ENCODE measurements around the gene TRERF1.
A peak's percentile ranks its signal among the peaks of the same experiment; 100 is the strongest.

The TRERF1 gene

DNA sequence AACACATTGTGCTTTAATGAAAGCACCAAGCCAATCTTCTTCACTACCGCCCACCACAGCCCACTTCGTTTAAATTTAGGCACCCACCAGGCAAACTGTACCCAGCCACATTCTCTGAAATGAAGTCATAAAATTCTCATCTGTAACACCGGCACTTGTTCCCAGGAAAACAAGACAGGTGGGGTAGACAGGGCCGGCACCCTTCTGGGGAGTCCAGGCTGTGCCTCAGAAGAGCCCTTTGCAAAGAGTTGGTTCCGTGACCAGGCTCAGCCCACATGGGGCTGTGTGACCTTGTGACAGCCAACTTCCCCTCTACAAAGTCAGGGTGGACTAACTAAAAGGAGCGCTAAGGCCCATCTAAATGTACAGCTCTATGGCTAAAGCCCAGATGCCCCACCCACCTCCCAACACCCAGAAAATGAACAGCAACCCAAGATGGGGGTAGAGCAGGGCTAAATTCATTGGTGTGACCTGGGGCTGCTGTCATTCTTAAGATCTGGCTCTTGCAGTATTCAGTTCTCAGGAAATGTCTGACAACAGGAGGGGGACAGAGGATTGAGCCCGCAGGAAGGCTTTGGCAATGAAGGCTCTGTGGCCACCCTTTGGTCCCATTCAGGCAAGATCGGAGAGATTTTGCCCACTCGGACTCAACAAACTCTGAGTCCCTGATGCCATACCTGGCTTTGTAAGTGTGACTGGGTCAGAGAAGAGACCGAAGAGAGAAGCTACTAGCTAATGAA is 56.7 kb downstream of the TRERF1 start:
- Mint-ChIP-seq H3K27ac (peak overlapping the region; percentile 75), H3K4me1 (peaks cover 93% of the 10 kb centered on the region), H3K36me3 (peaks cover 2% of the 10 kb centered on the region), H3K27me3 (no peaks in the 10 kb centered on the region), H3K9me3 (no peaks in the 10 kb centered on the region), H3K4me3 (peak overlapping the region; percentile 8)

DNA sequence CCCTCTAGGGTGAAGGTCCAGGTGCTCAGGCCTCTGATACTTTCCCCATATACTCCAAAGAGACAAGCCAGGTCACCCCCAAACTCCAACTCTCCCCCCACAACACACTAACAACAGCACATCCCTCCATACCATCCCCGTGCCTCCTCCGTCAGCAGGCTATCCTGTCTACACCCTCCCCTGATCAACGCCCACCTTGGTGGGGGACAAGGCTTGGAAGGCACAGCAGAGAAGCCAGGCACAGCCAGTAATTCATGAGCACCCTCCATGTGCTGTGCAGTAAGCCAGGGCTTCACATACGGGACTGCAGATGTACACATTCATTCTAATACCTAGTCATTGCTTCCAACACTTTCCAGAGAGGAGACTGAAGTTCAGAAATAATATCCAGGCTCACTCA is 57.6 kb downstream of the TRERF1 start:
- peaks cover 94% of the 10 kb centered on the region for H3K4me1 Mint-ChIP-seq
- no peaks in the 10 kb centered on the region for H3K9me3 Mint-ChIP-seq
- H3K27me3 Mint-ChIP-seq, result no peaks in the 10 kb centered on the region
- peak overlapping the region; percentile 73 for H3K27ac Mint-ChIP-seq
- peaks cover 2% of the 10 kb centered on the region for H3K36me3 Mint-ChIP-seq
- peak overlapping the region; percentile 51 for H3K4me3 Mint-ChIP-seq

DNA sequence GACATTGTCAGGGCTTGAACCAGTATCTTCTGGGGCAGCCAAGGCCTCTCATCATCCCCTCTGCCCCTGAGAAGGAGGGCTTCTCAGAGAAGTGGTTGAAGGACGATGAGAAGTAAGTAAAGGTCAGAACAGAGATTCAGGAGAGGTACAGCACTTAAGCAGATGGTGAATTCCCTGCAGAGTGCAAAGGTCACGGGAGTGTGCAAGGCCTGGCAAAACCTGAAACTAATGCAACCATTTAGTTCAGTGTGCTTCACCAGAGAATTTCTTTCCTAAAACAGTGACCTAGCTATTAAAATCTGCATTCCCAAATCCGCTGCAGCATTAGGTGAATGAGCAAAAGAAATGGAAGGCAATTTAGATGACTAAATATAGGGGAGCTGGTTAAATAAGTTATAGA is 58.4 kb downstream of the TRERF1 start:
- peak overlapping the region; percentile 6 for H3K27ac Mint-ChIP-seq
- H3K36me3 Mint-ChIP-seq, result peaks cover 2% of the 10 kb centered on the region
- H3K9me3 Mint-ChIP-seq, result no peaks in the 10 kb centered on the region
- H3K4me1 Mint-ChIP-seq, result peaks cover 93% of the 10 kb centered on the region
- H3K4me3 Mint-ChIP-seq, result no peak overlapping the region
- H3K27me3 Mint-ChIP-seq, result no peaks in the 10 kb centered on the region

DNA sequence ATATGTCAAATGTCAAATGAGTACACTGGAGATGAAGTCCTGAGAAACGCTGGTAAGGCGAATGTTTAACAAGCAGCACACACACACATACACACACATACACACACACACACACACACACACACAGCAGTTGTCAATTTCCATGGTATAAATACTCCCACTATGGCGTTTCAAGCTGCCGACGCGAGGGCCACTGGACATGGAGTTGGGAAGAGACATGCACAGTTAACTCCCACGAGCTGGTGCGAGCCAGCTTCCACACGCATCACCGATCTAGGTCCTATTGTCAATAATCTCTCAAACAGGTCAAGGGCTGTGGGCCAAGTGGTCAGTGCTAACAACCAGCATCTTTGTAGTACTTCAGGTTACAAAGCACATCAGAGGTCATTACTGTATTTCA is 58.9 kb downstream of the TRERF1 start:
- Mint-ChIP-seq H3K4me3 (no peak overlapping the region), H3K27ac (peak overlapping the region; percentile 79), H3K9me3 (no peaks in the 10 kb centered on the region), H3K27me3 (no peaks in the 10 kb centered on the region), H3K36me3 (peaks cover 2% of the 10 kb centered on the region), H3K4me1 (peaks cover 94% of the 10 kb centered on the region)

DNA sequence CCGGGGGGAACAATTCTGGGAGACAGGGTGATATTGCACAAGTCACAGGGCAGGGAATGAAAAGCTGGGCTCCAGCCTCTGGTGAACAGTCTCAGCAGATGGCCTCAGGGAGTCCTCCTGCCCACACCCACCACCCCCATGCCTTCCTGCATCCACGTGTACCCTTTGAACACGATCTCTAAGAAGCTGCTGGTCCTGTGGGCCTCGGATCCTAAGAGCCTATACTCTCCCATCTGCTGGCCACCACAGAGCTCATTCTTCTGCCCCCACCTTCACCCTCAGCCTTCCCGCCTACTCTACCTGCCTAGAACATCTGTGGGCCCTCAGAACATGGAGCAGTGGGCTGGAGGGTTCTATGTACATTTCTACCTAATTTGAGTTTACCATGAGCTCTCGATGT is 60.3 kb downstream of the TRERF1 start:
- peak overlapping the region; percentile 84 for H3K4me3 Mint-ChIP-seq
- H3K27me3 Mint-ChIP-seq, result no peaks in the 10 kb centered on the region
- H3K9me3 Mint-ChIP-seq, result no peaks in the 10 kb centered on the region
- H3K27ac Mint-ChIP-seq, result peak overlapping the region; percentile 100
- H3K4me1 Mint-ChIP-seq, result peaks cover 97% of the 10 kb centered on the region
- peaks cover 2% of the 10 kb centered on the region for H3K36me3 Mint-ChIP-seq

DNA sequence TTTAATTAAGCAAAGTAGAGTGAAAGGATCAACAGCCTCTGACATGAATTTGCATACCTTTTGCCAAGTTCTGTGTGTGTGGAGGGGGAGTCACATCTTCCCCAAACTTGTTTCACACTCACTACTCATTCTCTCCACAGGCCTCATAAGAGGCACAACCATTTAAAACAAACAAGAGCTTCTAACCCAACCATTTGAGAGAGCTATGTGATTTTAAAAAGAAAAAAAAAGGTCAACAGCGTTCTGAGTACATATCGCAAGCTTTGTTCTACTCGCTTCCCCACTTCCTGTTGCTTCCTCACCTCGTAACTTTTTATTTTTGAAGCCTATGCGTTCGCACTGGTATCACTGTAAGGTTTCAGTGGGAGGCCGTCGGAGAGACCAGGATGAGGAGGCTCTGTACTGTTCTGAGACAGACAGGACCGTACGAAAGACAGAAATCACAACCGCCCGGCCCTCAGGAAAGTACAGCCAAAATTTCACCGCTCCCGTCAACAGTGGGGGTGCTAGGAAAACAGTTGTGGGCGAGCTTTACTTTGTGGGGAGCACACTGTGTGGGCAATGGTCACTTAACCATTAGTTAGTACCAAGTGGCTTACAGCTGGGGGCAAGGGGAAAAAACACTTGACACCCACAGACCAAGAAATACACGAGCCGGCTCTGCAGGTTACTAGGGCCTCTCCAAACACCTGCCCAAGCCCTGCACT is 61.3 kb downstream of the TRERF1 start:
- no peaks in the 10 kb centered on the region for H3K27me3 Mint-ChIP-seq
- H3K4me3 Mint-ChIP-seq, result peak overlapping the region; percentile 84
- no peaks in the 10 kb centered on the region for H3K9me3 Mint-ChIP-seq
- H3K36me3 Mint-ChIP-seq, result peaks cover 2% of the 10 kb centered on the region
- peaks cover 98% of the 10 kb centered on the region for H3K4me1 Mint-ChIP-seq
- H3K27ac Mint-ChIP-seq, result peak overlapping the region; percentile 100

DNA sequence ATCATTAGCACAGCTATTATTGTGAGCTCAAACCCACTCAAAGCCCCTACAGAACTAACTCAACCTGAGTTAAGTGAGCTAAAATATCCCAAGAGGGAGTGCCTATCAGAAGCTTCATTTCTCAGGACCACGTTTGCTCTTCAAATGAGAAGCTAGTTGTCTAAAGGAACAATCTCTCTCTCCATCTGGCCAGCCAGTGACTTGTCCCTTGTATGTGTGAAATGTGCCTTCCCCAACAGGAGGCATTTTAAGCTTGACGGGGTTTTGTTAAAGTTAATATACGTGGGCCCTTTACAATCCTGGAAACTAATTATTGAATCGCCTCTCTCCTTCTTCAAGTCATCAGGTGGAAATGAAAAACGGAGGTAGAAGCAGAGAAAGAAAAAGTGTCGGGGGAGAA is 62.0 kb downstream of the TRERF1 start:
- Mint-ChIP-seq H3K9me3 (no peaks in the 10 kb centered on the region), H3K36me3 (peaks cover 3% of the 10 kb centered on the region), H3K27me3 (no peaks in the 10 kb centered on the region), H3K4me3 (peak overlapping the region; percentile 84), H3K4me1 (peaks cover 95% of the 10 kb centered on the region), H3K27ac (peak overlapping the region; percentile 100)

DNA sequence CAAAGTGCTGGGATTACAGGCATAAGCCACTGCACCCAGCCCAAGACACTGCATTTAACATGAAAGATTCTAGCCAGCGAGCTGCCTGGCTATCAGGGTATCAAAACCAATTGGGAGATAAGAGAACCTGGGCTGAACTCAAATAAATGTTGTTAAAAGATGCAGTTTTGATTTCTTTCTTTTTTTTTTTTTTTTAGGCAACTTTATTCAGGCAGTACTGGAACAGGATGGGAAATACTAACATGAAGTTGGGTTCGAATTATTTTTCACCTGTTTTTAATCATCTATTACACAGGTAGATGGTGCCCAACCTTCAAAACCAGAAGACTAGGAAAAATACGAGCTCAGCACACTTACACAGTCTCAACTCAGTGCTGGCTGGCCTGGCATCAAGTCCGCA is 63.7 kb downstream of the TRERF1 start:
- Mint-ChIP-seq H3K4me3 (peak overlapping the region; percentile 69), H3K27ac (peak overlapping the region; percentile 100), H3K27me3 (no peaks in the 10 kb centered on the region), H3K36me3 (peaks cover 5% of the 10 kb centered on the region), H3K4me1 (peaks cover 94% of the 10 kb centered on the region), H3K9me3 (no peaks in the 10 kb centered on the region)

DNA sequence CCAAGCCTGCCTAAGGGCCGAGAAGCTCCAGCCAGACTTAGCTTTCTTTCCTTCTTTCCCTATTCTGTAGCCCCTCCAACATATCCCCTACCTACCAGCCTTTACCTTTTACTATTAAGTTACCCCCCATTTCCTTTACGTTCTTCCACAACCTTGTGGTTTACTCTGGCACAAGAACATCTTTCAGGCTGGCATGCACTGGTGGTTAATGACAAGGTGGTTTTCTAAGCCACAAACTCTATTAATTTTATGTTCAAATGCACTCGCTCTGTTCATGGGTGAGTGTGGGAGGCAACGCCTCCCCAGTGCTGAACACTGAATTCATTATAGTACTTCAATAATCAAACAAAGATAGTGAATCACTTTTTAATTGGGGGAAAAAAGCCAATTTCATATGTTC is 64.4 kb downstream of the TRERF1 start:
- Mint-ChIP-seq H3K36me3 (peaks cover 3% of the 10 kb centered on the region), H3K9me3 (no peaks in the 10 kb centered on the region), H3K27ac (peak overlapping the region; percentile 84), H3K4me1 (peaks cover 89% of the 10 kb centered on the region), H3K27me3 (no peaks in the 10 kb centered on the region), H3K4me3 (peak overlapping the region; percentile 71)

DNA sequence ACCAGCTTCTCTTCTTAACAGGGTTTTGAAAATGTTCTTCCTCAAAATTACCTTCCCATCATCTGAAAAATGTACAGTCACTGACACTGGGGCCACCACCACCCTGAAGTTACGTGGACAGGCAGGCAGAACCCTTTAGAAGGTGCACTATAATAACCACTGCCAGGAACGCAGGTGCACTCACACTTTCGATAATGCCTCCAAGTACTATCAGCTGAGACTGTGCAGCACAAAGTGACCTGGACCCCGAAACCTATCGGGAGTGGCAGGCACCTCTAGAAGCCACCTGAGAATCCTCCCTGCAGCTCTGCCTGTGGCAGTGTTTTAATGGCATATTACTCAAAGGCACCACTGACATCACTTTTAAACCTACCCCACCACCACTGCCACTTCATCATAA is 66.4 kb downstream of the TRERF1 start:
- Mint-ChIP-seq H3K27me3 (no peaks in the 10 kb centered on the region), H3K9me3 (no peaks in the 10 kb centered on the region), H3K36me3 (peaks cover 3% of the 10 kb centered on the region), H3K27ac (no peak overlapping the region), H3K4me1 (peaks cover 82% of the 10 kb centered on the region), H3K4me3 (no peak overlapping the region)

DNA sequence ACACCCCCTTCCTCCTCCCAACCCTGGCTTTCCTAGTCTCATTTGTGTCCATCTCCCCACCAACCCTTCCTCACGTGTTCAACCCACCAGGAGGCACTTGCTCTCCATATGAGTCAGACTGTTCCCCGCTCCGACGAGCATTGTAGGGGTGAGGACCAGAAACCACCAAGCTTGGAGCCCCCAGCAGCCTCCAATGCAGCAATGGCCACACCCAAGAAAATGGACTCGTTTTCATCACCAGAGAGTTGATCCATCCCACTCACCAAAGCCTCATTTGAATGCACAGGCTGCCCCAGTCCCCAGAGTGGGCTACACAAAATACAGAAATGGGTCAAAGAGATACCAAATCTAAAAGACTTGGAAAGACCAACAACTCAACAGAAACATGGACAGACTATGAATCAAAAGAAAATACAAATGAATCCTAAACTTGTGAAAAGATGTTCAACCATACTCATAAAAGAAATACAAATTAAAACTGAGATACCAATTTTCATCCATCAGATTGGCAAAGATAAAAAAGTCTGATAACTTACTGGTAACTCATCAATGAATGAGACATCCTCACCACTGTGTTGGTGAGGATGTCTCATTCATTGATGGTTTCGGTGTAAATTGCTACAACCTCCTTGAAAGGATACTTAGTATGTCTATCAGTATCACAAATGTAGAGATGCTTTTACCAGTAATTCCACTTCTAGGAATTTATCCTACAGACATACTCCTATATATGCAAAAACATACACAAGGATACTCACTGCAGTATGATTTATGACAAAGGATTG is 68.1 kb downstream of the TRERF1 start:
- Mint-ChIP-seq H3K36me3 (peaks cover 5% of the 10 kb centered on the region), H3K4me3 (peak overlapping the region; percentile 17), H3K27ac (peak overlapping the region; percentile 69), H3K27me3 (no peaks in the 10 kb centered on the region), H3K4me1 (peaks cover 80% of the 10 kb centered on the region), H3K9me3 (no peaks in the 10 kb centered on the region)

DNA sequence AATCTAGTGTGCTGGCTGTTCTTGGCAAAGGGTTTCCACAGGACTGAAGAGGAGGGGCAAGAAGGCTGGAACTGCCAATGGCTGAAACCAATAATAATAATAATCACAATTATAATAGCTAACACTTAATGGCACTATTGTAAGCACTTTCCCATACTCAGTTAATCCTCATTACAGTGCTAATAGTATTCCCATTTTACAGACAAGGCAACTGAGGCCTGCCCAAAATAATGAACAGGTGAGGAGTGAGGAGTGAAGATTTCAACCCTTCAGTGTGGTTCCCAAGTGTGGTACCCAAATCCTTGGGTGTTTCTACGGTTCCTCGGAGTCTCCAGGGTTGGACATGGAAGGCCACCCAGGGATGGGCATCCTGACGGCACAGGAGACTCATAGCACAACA is 69.9 kb downstream of the TRERF1 start:
- no peak overlapping the region for H3K27ac Mint-ChIP-seq

DNA sequence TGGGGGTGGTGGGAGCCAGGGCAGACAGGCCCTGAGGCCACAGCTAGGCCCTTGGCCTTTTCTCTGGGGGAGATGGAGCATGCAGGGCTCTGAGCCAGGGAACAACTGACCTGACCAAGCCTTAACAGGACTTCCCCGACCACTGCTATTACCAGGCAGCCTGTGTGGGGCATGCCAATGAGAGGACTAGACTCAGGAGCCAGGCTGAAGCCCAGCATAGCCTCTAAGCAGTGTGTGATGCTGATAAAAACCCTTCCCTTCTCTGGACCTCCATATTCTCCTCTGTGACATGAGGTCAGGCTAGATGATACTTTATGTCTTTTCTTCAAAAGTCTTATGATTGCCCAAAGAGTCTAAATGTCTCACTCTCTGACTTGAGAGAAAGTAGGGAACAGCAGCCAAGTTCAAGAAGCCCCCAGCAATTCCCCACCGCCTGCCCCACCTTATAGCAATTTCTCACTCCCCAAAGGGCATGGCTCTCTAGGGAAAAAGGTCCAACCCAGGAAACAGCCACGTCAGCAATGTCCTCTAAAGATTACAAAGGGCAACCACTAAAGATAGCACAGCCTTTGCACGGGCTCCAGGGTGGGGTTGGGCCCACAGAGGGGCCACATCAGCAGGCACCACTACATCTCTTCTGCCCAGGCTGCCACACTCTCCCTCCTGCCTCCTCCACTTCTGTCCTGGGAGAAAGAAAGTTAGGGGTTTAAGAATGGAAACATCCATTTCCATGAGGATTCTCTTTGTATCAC is 71.3 kb downstream of the TRERF1 start:
- no peaks in the 10 kb centered on the region for H3K9me3 Mint-ChIP-seq
- peak overlapping the region; percentile 72 for H3K27ac Mint-ChIP-seq
- H3K4me3 Mint-ChIP-seq, result no peak overlapping the region
- H3K4me1 Mint-ChIP-seq, result peaks cover 71% of the 10 kb centered on the region
- H3K27me3 Mint-ChIP-seq, result no peaks in the 10 kb centered on the region
- H3K36me3 Mint-ChIP-seq, result peaks cover 5% of the 10 kb centered on the region

More for the DNA sequence above, 69.9 kb downstream of the TRERF1 start:
- Mint-ChIP-seq H3K4me1 (peaks cover 79% of the 10 kb centered on the region), H3K36me3 (peaks cover 5% of the 10 kb centered on the region), H3K4me3 (no peak overlapping the region), H3K9me3 (no peaks in the 10 kb centered on the region), H3K27me3 (no peaks in the 10 kb centered on the region)

DNA sequence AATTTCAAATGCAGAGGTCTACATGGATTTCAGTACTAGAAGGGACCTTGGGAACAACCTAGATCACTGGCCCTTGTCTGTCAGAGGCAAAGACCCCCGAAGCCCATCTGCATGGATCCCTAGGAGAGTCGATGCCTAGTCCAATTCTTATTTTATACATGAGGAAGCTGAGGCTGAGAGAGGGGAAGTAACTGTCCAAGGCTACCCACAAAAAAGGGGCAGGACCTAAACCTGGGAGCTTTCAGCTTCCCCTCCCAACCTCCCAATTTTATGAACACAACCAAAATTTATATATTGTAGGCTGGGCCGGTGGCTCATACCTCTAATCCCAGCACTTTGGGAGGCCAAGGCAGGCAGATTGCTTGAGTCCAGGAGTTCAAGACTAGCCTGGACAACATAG is 73.2 kb downstream of the TRERF1 start:
- peaks cover 66% of the 10 kb centered on the region for H3K4me1 Mint-ChIP-seq
- peaks cover 2% of the 10 kb centered on the region for H3K36me3 Mint-ChIP-seq
- peak overlapping the region; percentile 73 for H3K4me3 Mint-ChIP-seq
- peak overlapping the region; percentile 90 for H3K27ac Mint-ChIP-seq
- H3K27me3 Mint-ChIP-seq, result no peaks in the 10 kb centered on the region
- no peaks in the 10 kb centered on the region for H3K9me3 Mint-ChIP-seq

DNA sequence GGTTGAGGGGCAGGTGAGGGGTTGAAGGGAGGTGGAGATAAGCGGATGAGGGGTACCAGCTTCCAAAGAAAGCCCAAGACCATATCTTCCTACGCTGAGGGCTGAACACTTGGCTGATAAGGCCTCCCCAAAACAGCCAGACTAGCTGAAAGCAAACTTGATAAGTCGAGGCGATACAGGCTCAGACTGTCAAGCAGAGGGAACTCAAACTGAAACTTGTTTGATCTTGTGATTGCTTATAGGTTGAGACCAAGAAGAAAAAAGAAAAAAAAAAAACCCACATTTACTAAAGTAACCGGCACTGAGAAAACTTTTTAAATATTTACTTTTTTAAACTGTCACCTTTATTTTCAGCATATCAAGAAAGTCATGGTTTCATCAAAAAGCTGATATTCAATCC is 73.6 kb downstream of the TRERF1 start:
- Mint-ChIP-seq H3K4me3 (peak overlapping the region; percentile 73), H3K36me3 (peaks cover 2% of the 10 kb centered on the region), H3K27ac (peak overlapping the region; percentile 90), H3K4me1 (peaks cover 62% of the 10 kb centered on the region), H3K9me3 (no peaks in the 10 kb centered on the region), H3K27me3 (no peaks in the 10 kb centered on the region)
